ENCODE results near the gene TTC13.

The TTC13 gene

GRCh38 chr1:230916587-230917283 lies 61.9 kb downstream of the TTC13 start:
- CTCF ChIA-PET, result interaction anchor here (0.7 to 4.4 kb wide), 9 partner anchors 10 to 294 kb away, joined by 3 to 15 read pairs (median 4); no protein-coding TSS in a partner anchor
- Mint-ChIP-seq H3K27me3 (no peaks in the 10 kb centered on the region), H3K4me1 (no peaks in the 10 kb centered on the region), H3K9me3 (no peaks in the 10 kb centered on the region), H3K4me3 (no peak overlapping the region), H3K27ac (peak overlapping the region; percentile 35), H3K36me3 (peaks cover 44% of the 10 kb centered on the region)
- DNase-seq, result no peak

GRCh38 chr1:230915078-230915477 lies 63.6 kb downstream of the TTC13 start:
- Mint-ChIP-seq H3K27me3 (no peaks in the 10 kb centered on the region), H3K9me3 (no peaks in the 10 kb centered on the region), H3K27ac (no peak overlapping the region), H3K36me3 (peaks cover 49% of the 10 kb centered on the region), H3K4me1 (no peaks in the 10 kb centered on the region), H3K4me3 (no peak overlapping the region)
- DNase-seq, result no peak
- CTCF ChIA-PET, result interaction anchor here (4.4 kb wide), 1 partner anchor 176 kb away, joined by 15 read pairs; no protein-coding TSS in a partner anchor

- Mint-ChIP-seq H3K4me1 (no peaks in the 10 kb centered on the region), H3K27ac (no peak overlapping the region), H3K9me3 (no peaks in the 10 kb centered on the region), H3K27me3 (no peaks in the 10 kb centered on the region), H3K4me3 (no peak overlapping the region), H3K36me3 (peaks cover 52% of the 10 kb centered on the region)
- DNase-seq, result no peak
- CTCF ChIA-PET, result interaction anchor here (0.6 to 1.4 kb wide), 2 partner anchors 152 to 298 kb away, joined by 3 to 5 read pairs; no protein-coding TSS in a partner anchor
Observed at GRCh38 chr1:230913496-230913895, 65.2 kb downstream of the TTC13 start.

- peaks cover 59% of the 10 kb centered on the region for H3K36me3 Mint-ChIP-seq
- no peak overlapping the region for H3K27ac Mint-ChIP-seq
- no peaks in the 10 kb centered on the region for H3K9me3 Mint-ChIP-seq
- no peak overlapping the region for H3K4me3 Mint-ChIP-seq
- DNase-seq, result no peak
- H3K4me1 Mint-ChIP-seq, result peaks cover 3% of the 10 kb centered on the region
- CTCF ChIA-PET, result no interaction called here
- H3K27me3 Mint-ChIP-seq, result no peaks in the 10 kb centered on the region
Observed at GRCh38 chr1:230910755-230911117, 67.9 kb downstream of the TTC13 start.

- Mint-ChIP-seq H3K9me3 (no peaks in the 10 kb centered on the region), H3K36me3 (peaks cover 61% of the 10 kb centered on the region), H3K4me1 (peaks cover 3% of the 10 kb centered on the region), H3K27ac (no peak overlapping the region), H3K4me3 (no peak overlapping the region), H3K27me3 (no peaks in the 10 kb centered on the region)
- CTCF ChIA-PET, result no interaction called here
- DNase-seq, result no peak
Observed at GRCh38 chr1:230909974-230910754, 68.5 kb downstream of the TTC13 start.

- no peak for DNase-seq
- Mint-ChIP-seq H3K9me3 (no peaks in the 10 kb centered on the region), H3K4me1 (peaks cover 3% of the 10 kb centered on the region), H3K27ac (no peak overlapping the region), H3K27me3 (no peaks in the 10 kb centered on the region), H3K4me3 (no peak overlapping the region), H3K36me3 (peaks cover 58% of the 10 kb centered on the region)
- CTCF ChIA-PET, result no interaction called here
Observed at GRCh38 chr1:230907472-230908205, 71.0 kb downstream of the TTC13 start.

- CTCF ChIA-PET, result interaction anchor here (1.5 kb wide), 1 partner anchor 10 kb away, joined by 10 read pairs; no protein-coding TSS in a partner anchor
- Mint-ChIP-seq H3K36me3 (peaks cover 48% of the 10 kb centered on the region), H3K4me3 (no peak overlapping the region), H3K27ac (no peak overlapping the region), H3K9me3 (no peaks in the 10 kb centered on the region), H3K27me3 (no peaks in the 10 kb centered on the region), H3K4me1 (peaks cover 3% of the 10 kb centered on the region)
- no peak for DNase-seq
Observed at GRCh38 chr1:230906226-230906625, 72.4 kb downstream of the TTC13 start.

- no peak overlapping the region for H3K27ac Mint-ChIP-seq
Observed at GRCh38 chr1:230905733-230906132, 72.9 kb downstream of the TTC13 start.

GRCh38 chr1:230902349-230902923 lies 76.2 kb downstream of the TTC13 start:
- no peak for DNase-seq
- H3K27ac Mint-ChIP-seq, result no peak overlapping the region
- H3K36me3 Mint-ChIP-seq, result peaks cover 26% of the 10 kb centered on the region
- H3K9me3 Mint-ChIP-seq, result no peaks in the 10 kb centered on the region
- CTCF ChIA-PET, result no interaction called here
- no peaks in the 10 kb centered on the region for H3K27me3 Mint-ChIP-seq
- H3K4me1 Mint-ChIP-seq, result peaks cover 3% of the 10 kb centered on the region
- H3K4me3 Mint-ChIP-seq, result no peak overlapping the region

More at GRCh38 chr1:230905733-230906132, 72.9 kb downstream of the TTC13 start:
- no peak overlapping the region for H3K4me3 Mint-ChIP-seq
- peaks cover 46% of the 10 kb centered on the region for H3K36me3 Mint-ChIP-seq
- no peak for DNase-seq
- CTCF ChIA-PET, result interaction anchor here (1.5 kb wide), 1 partner anchor 11 kb away, joined by 10 read pairs; no protein-coding TSS in a partner anchor
- peaks cover 3% of the 10 kb centered on the region for H3K4me1 Mint-ChIP-seq
- no peaks in the 10 kb centered on the region for H3K9me3 Mint-ChIP-seq
- no peaks in the 10 kb centered on the region for H3K27me3 Mint-ChIP-seq

- DNase-seq, result no peak
- H3K36me3 Mint-ChIP-seq, result peaks cover 21% of the 10 kb centered on the region
Observed at GRCh38 chr1:230901671-230902070, 77.0 kb downstream of the TTC13 start.

GRCh38 chr1:230900984-230901383 lies 77.7 kb downstream of the TTC13 start:
- CTCF ChIA-PET, result interaction anchor here (0.6 kb wide), 1 partner anchor 856 kb away, joined by 3 read pairs; no protein-coding TSS in a partner anchor
- no peak for DNase-seq
- Mint-ChIP-seq H3K36me3 (peaks cover 16% of the 10 kb centered on the region), H3K9me3 (no peaks in the 10 kb centered on the region), H3K4me3 (no peak overlapping the region), H3K27me3 (no peaks in the 10 kb centered on the region), H3K4me1 (no peaks in the 10 kb centered on the region), H3K27ac (no peak overlapping the region)

More at GRCh38 chr1:230901671-230902070, 77.0 kb downstream of the TTC13 start:
- CTCF ChIA-PET, result no interaction called here
- H3K4me1 Mint-ChIP-seq, result peaks cover 3% of the 10 kb centered on the region
- no peak overlapping the region for H3K27ac Mint-ChIP-seq
- no peak overlapping the region for H3K4me3 Mint-ChIP-seq
- no peaks in the 10 kb centered on the region for H3K27me3 Mint-ChIP-seq
- H3K9me3 Mint-ChIP-seq, result no peaks in the 10 kb centered on the region

GRCh38 chr1:230899841-230900251 lies 78.8 kb downstream of the TTC13 start:
- no peak for DNase-seq
- Mint-ChIP-seq H3K36me3 (peaks cover 6% of the 10 kb centered on the region), H3K9me3 (no peaks in the 10 kb centered on the region), H3K27me3 (peaks cover 4% of the 10 kb centered on the region), H3K27ac (no peak overlapping the region), H3K4me3 (no peak overlapping the region), H3K4me1 (no peaks in the 10 kb centered on the region)
- CTCF ChIA-PET, result no interaction called here

- H3K27me3 Mint-ChIP-seq, result peaks cover 7% of the 10 kb centered on the region
- CTCF ChIA-PET, result no interaction called here
- no peaks in the 10 kb centered on the region for H3K9me3 Mint-ChIP-seq
- peaks cover 6% of the 10 kb centered on the region for H3K36me3 Mint-ChIP-seq
- H3K4me1 Mint-ChIP-seq, result no peaks in the 10 kb centered on the region
- DNase-seq, result no peak
- no peak overlapping the region for H3K27ac Mint-ChIP-seq
- H3K4me3 Mint-ChIP-seq, result no peak overlapping the region
Observed at GRCh38 chr1:230898748-230899147, 79.9 kb downstream of the TTC13 start.

GRCh38 chr1:230898144-230898543 lies 80.5 kb downstream of the TTC13 start:
- Mint-ChIP-seq H3K36me3 (peaks cover 1% of the 10 kb centered on the region), H3K4me1 (no peaks in the 10 kb centered on the region), H3K4me3 (no peak overlapping the region), H3K27ac (no peak overlapping the region), H3K27me3 (peaks cover 7% of the 10 kb centered on the region), H3K9me3 (no peaks in the 10 kb centered on the region)
- CTCF ChIA-PET, result no interaction called here
- DNase-seq, result no peak

All from activated naive CD4-positive, alpha-beta T cell treated with anti-CD3 and anti-CD28 coated beads, Interleukin-2, amount 10 ng/mL, durations not matched to agents 7 days and 5 days (primary cell).